Endothelial cell (in vitro differentiated cells): Measurements from ENCODE around the gene WNT4. TPM values are rescaled to one million over a fixed set of nuclear protein-coding genes. Genes with fewer than 3 reads are reported as not detected.
A peak's percentile ranks its signal among the peaks of the same experiment; 100 is the strongest.

Experiments
- DNase-seq: peaks from one replicate; pipeline ENCODE4 v3.0.0; 2021; ENCODE audit warnings: low spot score
- H3K27ac Mint-ChIP-seq: one replicate; pipeline ENCODE4 v1.8.0; 2021; ENCODE audit warnings: mixed read lengths, inconsistent platforms; ENCODE audit not compliant: unreplicated experiment
- H3K27me3 Mint-ChIP-seq: one replicate; pipeline ENCODE4 v1.8.0; 2021; ENCODE audit warnings: mild to moderate bottlenecking, moderate library complexity, mixed read lengths, inconsistent platforms; ENCODE audit not compliant: unreplicated experiment
- H3K36me3 Mint-ChIP-seq: one replicate; pipeline ENCODE4 v1.8.0; 2021; ENCODE audit warnings: mild to moderate bottlenecking, low read depth, mixed read lengths, inconsistent platforms; ENCODE audit not compliant: unreplicated experiment
- H3K4me1 Mint-ChIP-seq: one replicate; pipeline ENCODE4 v1.8.0; 2021; ENCODE audit warnings: mild to moderate bottlenecking, mixed read lengths, inconsistent platforms; ENCODE audit not compliant: unreplicated experiment
- H3K4me3 Mint-ChIP-seq: one replicate; pipeline ENCODE4 v1.8.0; 2021; ENCODE audit warnings: mild to moderate bottlenecking, mixed read lengths, inconsistent platforms; ENCODE audit not compliant: unreplicated experiment
- H3K9me3 Mint-ChIP-seq: one replicate; pipeline ENCODE4 v1.8.0; 2021; ENCODE audit warnings: mixed read lengths, inconsistent platforms; ENCODE audit not compliant: unreplicated experiment
- CTCF ChIP-seq: fragments of 200-600 bp; sonication (generic); IDR thresholded peaks from one replicate; pipeline ENCODE4 v1.5.0; 2021; ENCODE audit warnings: antibody characterized with exemption; ENCODE audit not compliant: unreplicated experiment
- total RNA-seq: library from RNA; stranded (reverse); fragmentation: NEBNext Ultra II Directional; extraction: Animal tissue kit (Norgen Biotek cat#: 25700); gene quantifications from one replicate; pipeline ENCODE4 v1.2.1, GENCODE V29; 2021; ENCODE audit not compliant: unreplicated experiment

Gene WNT4
- total RNA-seq, 1 donor from 2014 or later, result 0.77 TPM

GRCh38 chr1:22142315-22143064, 407 bp downstream of the WNT4 start:
- Mint-ChIP-seq H3K27me3 (peaks cover 15% of the 10 kb centered on the region), H3K4me3 (no peak overlapping the region), H3K9me3 (no peaks in the 10 kb centered on the region), H3K4me1 (peaks cover 4% of the 10 kb centered on the region), H3K36me3 (peaks cover 3% of the 10 kb centered on the region), H3K27ac (no peak overlapping the region)
- DNase-seq, result peak; percentile 31
- TF ChIP-seq CTCF, result no peak

GRCh38 chr1:22141554-22142314, 1.2 kb downstream of the WNT4 start:
- no peak overlapping the region for H3K27ac Mint-ChIP-seq
- H3K27me3 Mint-ChIP-seq, result peaks cover 15% of the 10 kb centered on the region
- DNase-seq, result no peak
- peaks cover 3% of the 10 kb centered on the region for H3K36me3 Mint-ChIP-seq
- peaks cover 4% of the 10 kb centered on the region for H3K4me1 Mint-ChIP-seq
- H3K9me3 Mint-ChIP-seq, result no peaks in the 10 kb centered on the region
- H3K4me3 Mint-ChIP-seq, result peak overlapping the region; percentile 79
- no peak for TF ChIP-seq CTCF

- peaks cover 4% of the 10 kb centered on the region for H3K4me1 Mint-ChIP-seq
Measured at GRCh38 chr1:22140694-22141093, 2.2 kb downstream of the WNT4 start.

GRCh38 chr1:22139817-22140216, 3.1 kb downstream of the WNT4 start:
- Mint-ChIP-seq H3K36me3 (peaks cover 3% of the 10 kb centered on the region), H3K27ac (no peak overlapping the region), H3K9me3 (no peaks in the 10 kb centered on the region), H3K4me1 (peaks cover 4% of the 10 kb centered on the region), H3K27me3 (peaks cover 13% of the 10 kb centered on the region), H3K4me3 (no peak overlapping the region)
- DNase-seq, result no peak
- TF ChIP-seq CTCF, result no peak

More at GRCh38 chr1:22140694-22141093, 2.2 kb downstream of the WNT4 start:
- Mint-ChIP-seq H3K27ac (no peak overlapping the region), H3K9me3 (no peaks in the 10 kb centered on the region), H3K27me3 (peaks cover 15% of the 10 kb centered on the region), H3K36me3 (peaks cover 3% of the 10 kb centered on the region), H3K4me3 (no peak overlapping the region)
- no peak for TF ChIP-seq CTCF
- DNase-seq, result no peak
